HEK293 (cell line): ENCODE measurements around the gene ZFAND5.

Source experiments
- CTCF ChIA-PET: fragments of 350-600 bp; formaldehyde crosslinking; extraction: SDS; loops from one replicate; lab custom pipeline; 2021; ENCODE audit warnings: antibody characterized with exemption; lab: Yijun Ruan, JAX
- POLR2A ChIA-PET: fragments of 300-600 bp; formaldehyde crosslinking; extraction: SDS; loops from one replicate; lab custom pipeline; 2020; ENCODE audit warnings: antibody characterized with exemption, inconsistent platforms; lab: Yijun Ruan, JAX
- H3K27ac ChIP-seq: fragments of 200-500 bp; sonication (Bioruptor generic); 2 replicates; pipeline ENCODE4 v1.5.1; 2014; ENCODE audit warnings: low read depth, low read length, control low read depth, inconsistent platforms; ENCODE audit errors: extremely low read depth
- H3K36me3 ChIP-seq, 2 experiments: fragments of 200-500 bp in 1 of 2; sonication (Bioruptor generic) in 1 of 2; 1 replicate in 1 of 2; 2 replicates in 1 of 2; pipeline ENCODE4 v1.5.1; 2014 to 2017; ENCODE audit warnings: inconsistent platforms in 2 of 2, low read length in 2 of 2; ENCODE audit not compliant: control insufficient read depth in 2 of 2, insufficient read depth in 1 of 2
- H3K4me1 ChIP-seq: fragments of 200-500 bp; sonication (Bioruptor generic); 2 replicates; pipeline ENCODE4 v1.5.1; 2014; ENCODE audit warnings: mild to moderate bottlenecking, low read length, inconsistent platforms; ENCODE audit not compliant: control insufficient read depth, insufficient read depth
- H3K4me3 ChIP-seq: 2 replicates; pipeline ENCODE4 v1.5.1; 2011; ENCODE audit warnings: low read depth, mild to moderate bottlenecking, control low read depth, low read length, moderate library complexity
- H3K9me3 ChIP-seq: fragments of 200-500 bp; sonication (Bioruptor generic); 2 replicates; pipeline ENCODE4 v1.5.1; 2014; ENCODE audit warnings: low read depth, low read length, inconsistent platforms; ENCODE audit not compliant: control insufficient read depth, insufficient read depth
- ATF2 ChIP-seq: fragments of 450-650 bp; formaldehyde crosslinking; IDR thresholded peaks from 2 replicates; pipeline ENCODE4 v1.5.1; 2016; ENCODE audit warnings: missing biosample characterization, missing genetic modification characterization, low read depth
- BCL11B ChIP-seq: fragments of 450-650 bp; formaldehyde crosslinking; IDR thresholded peaks from 2 replicates; pipeline ENCODE4 v1.5.1; 2016; ENCODE audit warnings: low read depth, missing biosample characterization, missing genetic modification characterization
- GLIS2 ChIP-seq: fragments of 450-650 bp; formaldehyde crosslinking; IDR thresholded peaks from 2 replicates; pipeline ENCODE4 v1.5.1; 2016; ENCODE audit warnings: missing biosample characterization, missing genetic modification characterization
- PRDM6 ChIP-seq: fragments of 450-650 bp; formaldehyde crosslinking; IDR thresholded peaks from 2 replicates; pipeline ENCODE4 v1.5.1; 2017; ENCODE audit warnings: missing biosample characterization, missing genetic modification characterization
- SP3 ChIP-seq: fragments of 450-650 bp; formaldehyde crosslinking; IDR thresholded peaks from 2 replicates; pipeline ENCODE4 v1.5.1; 2016; ENCODE audit warnings: missing biosample characterization, missing genetic modification characterization
- TRIM28 ChIP-seq: IDR thresholded peaks from 2 replicates; pipeline ENCODE4 v1.6.1; 2011; ENCODE audit warnings: low read length, control low read depth, borderline replicate concordance
- ZEB2 ChIP-seq: fragments of 450-650 bp; formaldehyde crosslinking; IDR thresholded peaks from 2 replicates; pipeline ENCODE4 v1.5.1; 2016; ENCODE audit warnings: missing biosample characterization, missing genetic modification characterization
- ZNF10 ChIP-seq: fragments of 450-650 bp; formaldehyde crosslinking; IDR thresholded peaks from 2 replicates; pipeline ENCODE4 v1.5.1; 2017; ENCODE audit warnings: missing biosample characterization, missing genetic modification characterization
- ZNF169 ChIP-seq: fragments of 450-650 bp; formaldehyde crosslinking; IDR thresholded peaks from 2 replicates; pipeline ENCODE4 v1.5.1; 2016; ENCODE audit warnings: missing biosample characterization, missing genetic modification characterization
- ZNF202 ChIP-seq: fragments of 450-650 bp; formaldehyde crosslinking; IDR thresholded peaks from 2 replicates; pipeline ENCODE4 v1.5.1; 2016; ENCODE audit warnings: missing biosample characterization, missing genetic modification characterization, borderline replicate concordance
- ZNF274 ChIP-seq, 2 experiments: fragments of 200-500 bp in 1 of 2; fragments of 450-650 bp in 1 of 2; sonication (Bioruptor generic) in 1 of 2; formaldehyde crosslinking in 1 of 2; IDR thresholded peaks; 2 replicates each; pipeline versions ENCODE4 v1.5.1 to v1.6.1; 2014 to 2016; ENCODE audit warnings: borderline replicate concordance in 1 of 2, inconsistent platforms in 1 of 2, low read length in 1 of 2, missing biosample characterization in 1 of 2, missing genetic modification characterization in 1 of 2
- ZNF544 ChIP-seq: fragments of 450-650 bp; formaldehyde crosslinking; IDR thresholded peaks from 2 replicates; pipeline ENCODE4 v1.5.0; 2017; ENCODE audit warnings: missing biosample characterization, missing genetic modification characterization
- ZNF555 ChIP-seq: fragments of 450-650 bp; formaldehyde crosslinking; conservative IDR thresholded peaks from 2 replicates; pipeline ENCODE4 v1.5.1; 2017; ENCODE audit warnings: missing biosample characterization, mild to moderate bottlenecking, missing genetic modification characterization, inconsistent platforms
- ZNF785 ChIP-seq: fragments of 450-650 bp; formaldehyde crosslinking; IDR thresholded peaks from 2 replicates; pipeline ENCODE4 v1.5.1; 2016; ENCODE audit warnings: missing biosample characterization, missing genetic modification characterization
- TF ChIP-seq, protein P1 (sequence below): fragments of 450-650 bp; formaldehyde crosslinking; IDR thresholded peaks from 2 replicates; pipeline ENCODE4 v1.5.1; 2016; ENCODE audit warnings: missing biosample characterization, missing genetic modification characterization, borderline replicate concordance
- TF ChIP-seq, protein P2 (sequence below): fragments of 450-650 bp; formaldehyde crosslinking; IDR thresholded peaks from 2 replicates; pipeline ENCODE4 v1.5.1; 2017; ENCODE audit warnings: missing biosample characterization, missing genetic modification characterization

Gene ZFAND5

DNA sequence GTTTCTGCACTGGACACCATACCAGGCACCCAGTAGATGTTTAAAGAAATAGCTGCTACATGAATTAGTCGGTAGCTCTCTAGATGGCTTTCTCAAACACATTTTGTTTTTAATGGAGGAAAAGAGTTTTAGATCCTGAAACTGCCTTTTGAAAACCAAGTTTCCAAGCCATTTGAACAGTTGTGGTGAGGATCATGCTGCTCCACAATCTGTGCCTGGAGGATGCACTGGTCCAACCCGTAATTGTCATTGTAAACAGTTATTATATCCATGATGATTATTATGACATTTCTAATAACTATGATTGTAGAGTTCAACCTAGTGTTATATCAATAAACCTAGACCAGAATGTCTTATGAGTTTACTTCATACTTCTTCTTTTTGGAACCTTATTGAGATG, 35.9 kb upstream of the ZFAND5 start (continued):
- TF ChIP-seq, protein P1, sequence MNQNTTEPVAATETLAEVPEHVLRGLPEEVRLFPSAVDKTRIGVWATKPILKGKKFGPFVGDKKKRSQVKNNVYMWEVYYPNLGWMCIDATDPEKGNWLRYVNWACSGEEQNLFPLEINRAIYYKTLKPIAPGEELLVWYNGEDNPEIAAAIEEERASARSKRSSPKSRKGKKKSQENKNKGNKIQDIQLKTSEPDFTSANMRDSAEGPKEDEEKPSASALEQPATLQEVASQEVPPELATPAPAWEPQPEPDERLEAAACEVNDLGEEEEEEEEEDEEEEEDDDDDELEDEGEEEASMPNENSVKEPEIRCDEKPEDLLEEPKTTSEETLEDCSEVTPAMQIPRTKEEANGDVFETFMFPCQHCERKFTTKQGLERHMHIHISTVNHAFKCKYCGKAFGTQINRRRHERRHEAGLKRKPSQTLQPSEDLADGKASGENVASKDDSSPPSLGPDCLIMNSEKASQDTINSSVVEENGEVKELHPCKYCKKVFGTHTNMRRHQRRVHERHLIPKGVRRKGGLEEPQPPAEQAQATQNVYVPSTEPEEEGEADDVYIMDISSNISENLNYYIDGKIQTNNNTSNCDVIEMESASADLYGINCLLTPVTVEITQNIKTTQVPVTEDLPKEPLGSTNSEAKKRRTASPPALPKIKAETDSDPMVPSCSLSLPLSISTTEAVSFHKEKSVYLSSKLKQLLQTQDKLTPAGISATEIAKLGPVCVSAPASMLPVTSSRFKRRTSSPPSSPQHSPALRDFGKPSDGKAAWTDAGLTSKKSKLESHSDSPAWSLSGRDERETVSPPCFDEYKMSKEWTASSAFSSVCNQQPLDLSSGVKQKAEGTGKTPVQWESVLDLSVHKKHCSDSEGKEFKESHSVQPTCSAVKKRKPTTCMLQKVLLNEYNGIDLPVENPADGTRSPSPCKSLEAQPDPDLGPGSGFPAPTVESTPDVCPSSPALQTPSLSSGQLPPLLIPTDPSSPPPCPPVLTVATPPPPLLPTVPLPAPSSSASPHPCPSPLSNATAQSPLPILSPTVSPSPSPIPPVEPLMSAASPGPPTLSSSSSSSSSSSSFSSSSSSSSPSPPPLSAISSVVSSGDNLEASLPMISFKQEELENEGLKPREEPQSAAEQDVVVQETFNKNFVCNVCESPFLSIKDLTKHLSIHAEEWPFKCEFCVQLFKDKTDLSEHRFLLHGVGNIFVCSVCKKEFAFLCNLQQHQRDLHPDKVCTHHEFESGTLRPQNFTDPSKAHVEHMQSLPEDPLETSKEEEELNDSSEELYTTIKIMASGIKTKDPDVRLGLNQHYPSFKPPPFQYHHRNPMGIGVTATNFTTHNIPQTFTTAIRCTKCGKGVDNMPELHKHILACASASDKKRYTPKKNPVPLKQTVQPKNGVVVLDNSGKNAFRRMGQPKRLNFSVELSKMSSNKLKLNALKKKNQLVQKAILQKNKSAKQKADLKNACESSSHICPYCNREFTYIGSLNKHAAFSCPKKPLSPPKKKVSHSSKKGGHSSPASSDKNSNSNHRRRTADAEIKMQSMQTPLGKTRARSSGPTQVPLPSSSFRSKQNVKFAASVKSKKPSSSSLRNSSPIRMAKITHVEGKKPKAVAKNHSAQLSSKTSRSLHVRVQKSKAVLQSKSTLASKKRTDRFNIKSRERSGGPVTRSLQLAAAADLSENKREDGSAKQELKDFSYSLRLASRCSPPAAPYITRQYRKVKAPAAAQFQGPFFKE (tag by site-specific recombination) = no peak

GRCh38 chr9:72399391-72399790, 34.4 kb upstream of the ZFAND5 start:
- H3K36me3 ChIP-seq = no peaks in the 10 kb centered on the region
- no peaks in the 10 kb centered on the region for H3K9me3 ChIP-seq
- ChIA-PET POLR2A (interaction anchor here (2.9 kb wide), 1 partner anchor 34 kb away, joined by 8 read pairs; the partner anchor contains the start of gene ZFAND5), CTCF (interaction anchor here (0.7 kb wide), 1 partner anchor 1856 kb away, joined by 4 read pairs; no protein-coding TSS in a partner anchor)
- no peak overlapping the region for H3K27ac ChIP-seq
- peaks cover 6% of the 10 kb centered on the region; the same call in 1 of the 2 replicates for H3K4me1 ChIP-seq
- H3K4me3 ChIP-seq = no peak overlapping the region
- no peak for TF ChIP-seq ZNF202 (tag by site-specific recombination)

DNA sequence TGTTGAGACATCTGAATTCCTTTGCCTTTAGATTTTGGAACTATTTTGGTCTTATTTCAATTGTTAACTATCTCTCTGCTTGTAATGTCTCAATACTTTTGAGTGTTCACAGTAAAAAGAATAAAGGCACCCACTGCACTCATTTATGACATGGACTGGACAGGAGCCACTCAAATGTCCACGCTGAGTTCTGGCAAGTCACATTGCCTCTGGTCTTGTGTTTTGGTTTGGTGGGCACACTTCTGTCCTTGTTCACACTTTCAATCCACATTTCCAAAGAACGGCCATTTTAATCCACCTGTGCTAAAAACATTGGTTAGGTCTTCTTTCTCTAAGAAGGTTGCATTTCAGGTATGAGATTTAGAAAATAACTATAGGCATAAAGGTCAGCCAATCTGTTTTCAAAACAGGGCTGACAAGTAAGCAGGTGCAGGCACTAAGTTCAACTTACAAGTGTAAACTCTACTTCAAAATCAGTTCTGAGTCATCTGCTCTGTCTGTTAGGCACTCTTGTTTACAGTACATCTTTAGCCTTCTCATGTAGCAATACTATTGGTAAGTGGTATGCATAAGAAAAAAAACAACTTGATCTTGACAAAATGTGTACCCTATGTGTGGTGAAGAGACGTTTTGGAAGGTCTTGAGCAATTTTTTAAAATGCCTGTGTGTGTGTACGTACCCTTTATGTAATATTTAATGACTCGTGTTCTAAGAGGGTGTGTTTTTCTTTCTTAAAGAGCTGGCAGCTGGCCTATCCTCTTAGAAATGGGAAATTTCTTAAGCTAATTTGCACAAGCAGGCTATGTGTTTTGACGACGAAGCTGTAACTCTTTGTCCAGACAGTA, 31.5 kb upstream of the ZFAND5 start:
- ChIA-PET CTCF (interaction anchor here (0.7 kb wide), 1 partner anchor 30 kb away, joined by 3 read pairs; no protein-coding TSS in a partner anchor), POLR2A (interaction anchor here (0.9 kb wide), 1 partner anchor 32 kb away, joined by 4 read pairs; the partner anchor contains the start of gene ZFAND5)
- H3K36me3 ChIP-seq = no peaks in the 10 kb centered on the region
- peak; percentile 68 for TF ChIP-seq PRDM6 (tag by site-specific recombination)
- 0 out of 2 replicates have a peak, but pooled peaks have one; percentile 32 for TF ChIP-seq TRIM28
- no peak for TF ChIP-seq ZNF555 (tag by site-specific recombination)
- TF ChIP-seq, protein P2, sequence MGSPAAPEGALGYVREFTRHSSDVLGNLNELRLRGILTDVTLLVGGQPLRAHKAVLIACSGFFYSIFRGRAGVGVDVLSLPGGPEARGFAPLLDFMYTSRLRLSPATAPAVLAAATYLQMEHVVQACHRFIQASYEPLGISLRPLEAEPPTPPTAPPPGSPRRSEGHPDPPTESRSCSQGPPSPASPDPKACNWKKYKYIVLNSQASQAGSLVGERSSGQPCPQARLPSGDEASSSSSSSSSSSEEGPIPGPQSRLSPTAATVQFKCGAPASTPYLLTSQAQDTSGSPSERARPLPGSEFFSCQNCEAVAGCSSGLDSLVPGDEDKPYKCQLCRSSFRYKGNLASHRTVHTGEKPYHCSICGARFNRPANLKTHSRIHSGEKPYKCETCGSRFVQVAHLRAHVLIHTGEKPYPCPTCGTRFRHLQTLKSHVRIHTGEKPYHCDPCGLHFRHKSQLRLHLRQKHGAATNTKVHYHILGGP = peak; percentile 64
- TF ChIP-seq ZNF10 (tag by site-specific recombination) = peak; percentile 93
- no peaks in the 10 kb centered on the region for H3K9me3 ChIP-seq
- no peak overlapping the region for H3K27ac ChIP-seq
- no peak overlapping the region for H3K4me3 ChIP-seq
- peaks cover 6% of the 10 kb centered on the region; the same call in 1 of the 2 replicates for H3K4me1 ChIP-seq

GRCh38 chr9:72394066-72394465, 29.1 kb upstream of the ZFAND5 start:
- ChIA-PET POLR2A (interaction anchor here (1.9 kb wide), 1 partner anchor 29 kb away, joined by 8 read pairs; the partner anchor contains the start of gene ZFAND5), CTCF (no interaction called here)
- Histone ChIP-seq H3K36me3 (no peaks in the 10 kb centered on the region), H3K4me3 (no peak overlapping the region), H3K9me3 (no peaks in the 10 kb centered on the region), H3K27ac (no peak overlapping the region), H3K4me1 (peaks cover 6% of the 10 kb centered on the region; the same call in 1 of the 2 replicates)
- TF ChIP-seq TRIM28 (no peak), ATF2 (tag by site-specific recombination) (no peak), ZNF169 (no peak), ZNF274 (IDR thresholded peaks at IDR 0.05; ENCODE audit: low read length) (no peak), ZNF274 (tag by site-specific recombination; IDR thresholded peaks at IDR 0.05; ENCODE audit: borderline replicate concordance) (no peak), BCL11B (tag by site-specific recombination) (no peak), ZEB2 (tag by site-specific recombination) (no peak), ZNF785 (no peak), SP3 (no peak), ZNF544 (no peak), GLIS2 (no peak)
